ENCODE results near the gene NT5C3B.
"Not testable (repeated sequence)": the region's sequence is repeated elsewhere in the genome, so short reads cannot be mapped to it uniquely, and the experiment has no call there.

The NT5C3B gene

GRCh38 chr17:41864836-41865595 is 29.0 kb upstream of the NT5C3B start, which contains the start of gene KLHL11:
Gene KLHL11 (minus strand): TSS chr17:41865423. CDS start chr17:41865370, 53 bp downstream.
- no peaks in the 10 kb centered on the region for H3K9me3 ChIP-seq
- peaks cover 6% of the 10 kb centered on the region for H3K4me1 ChIP-seq
- peaks cover 29% of the 10 kb centered on the region for H3K36me3 ChIP-seq
- peak within 1 kb of the TSS; percentile 97 for H3K4me3 ChIP-seq (ENCODE audit: low read depth, low read length)
- H3K27me3 ChIP-seq, result no peaks in the 10 kb centered on the region
- TF ChIP-seq, protein P1, sequence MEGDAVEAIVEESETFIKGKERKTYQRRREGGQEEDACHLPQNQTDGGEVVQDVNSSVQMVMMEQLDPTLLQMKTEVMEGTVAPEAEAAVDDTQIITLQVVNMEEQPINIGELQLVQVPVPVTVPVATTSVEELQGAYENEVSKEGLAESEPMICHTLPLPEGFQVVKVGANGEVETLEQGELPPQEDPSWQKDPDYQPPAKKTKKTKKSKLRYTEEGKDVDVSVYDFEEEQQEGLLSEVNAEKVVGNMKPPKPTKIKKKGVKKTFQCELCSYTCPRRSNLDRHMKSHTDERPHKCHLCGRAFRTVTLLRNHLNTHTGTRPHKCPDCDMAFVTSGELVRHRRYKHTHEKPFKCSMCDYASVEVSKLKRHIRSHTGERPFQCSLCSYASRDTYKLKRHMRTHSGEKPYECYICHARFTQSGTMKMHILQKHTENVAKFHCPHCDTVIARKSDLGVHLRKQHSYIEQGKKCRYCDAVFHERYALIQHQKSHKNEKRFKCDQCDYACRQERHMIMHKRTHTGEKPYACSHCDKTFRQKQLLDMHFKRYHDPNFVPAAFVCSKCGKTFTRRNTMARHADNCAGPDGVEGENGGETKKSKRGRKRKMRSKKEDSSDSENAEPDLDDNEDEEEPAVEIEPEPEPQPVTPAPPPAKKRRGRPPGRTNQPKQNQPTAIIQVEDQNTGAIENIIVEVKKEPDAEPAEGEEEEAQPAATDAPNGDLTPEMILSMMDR (IDR thresholded peaks at IDR 0.05; ENCODE audit: low read depth, low read length), result no peak
- peak; percentile 94 for DNase-seq

- DNase-seq, result no peak
- TF ChIP-seq, protein P1 (IDR thresholded peaks at IDR 0.05; ENCODE audit: low read depth, low read length), result no peak
- Histone ChIP-seq H3K36me3 (peaks cover 23% of the 10 kb centered on the region), H3K9me3 (no peaks in the 10 kb centered on the region), H3K4me1 (peaks cover 11% of the 10 kb centered on the region), H3K27me3 (no peaks in the 10 kb centered on the region), H3K4me3 (ENCODE audit: low read depth, low read length) (peak overlapping the region; percentile 97)
These were observed 28.4 kb upstream of the NT5C3B start for GRCh38 chr17:41864498-41864835.

- Histone ChIP-seq H3K9me3 (no peaks in the 10 kb centered on the region), H3K27me3 (no peaks in the 10 kb centered on the region), H3K4me3 (ENCODE audit: low read depth, low read length) (peak overlapping the region; percentile 97), H3K4me1 (peaks cover 11% of the 10 kb centered on the region), H3K36me3 (peaks cover 17% of the 10 kb centered on the region)
- DNase-seq, result no peak
- TF ChIP-seq, protein P1 (IDR thresholded peaks at IDR 0.05; ENCODE audit: low read depth, low read length), result no peak
These were observed 27.2 kb upstream of the NT5C3B start for GRCh38 chr17:41863074-41863848.

DNA sequence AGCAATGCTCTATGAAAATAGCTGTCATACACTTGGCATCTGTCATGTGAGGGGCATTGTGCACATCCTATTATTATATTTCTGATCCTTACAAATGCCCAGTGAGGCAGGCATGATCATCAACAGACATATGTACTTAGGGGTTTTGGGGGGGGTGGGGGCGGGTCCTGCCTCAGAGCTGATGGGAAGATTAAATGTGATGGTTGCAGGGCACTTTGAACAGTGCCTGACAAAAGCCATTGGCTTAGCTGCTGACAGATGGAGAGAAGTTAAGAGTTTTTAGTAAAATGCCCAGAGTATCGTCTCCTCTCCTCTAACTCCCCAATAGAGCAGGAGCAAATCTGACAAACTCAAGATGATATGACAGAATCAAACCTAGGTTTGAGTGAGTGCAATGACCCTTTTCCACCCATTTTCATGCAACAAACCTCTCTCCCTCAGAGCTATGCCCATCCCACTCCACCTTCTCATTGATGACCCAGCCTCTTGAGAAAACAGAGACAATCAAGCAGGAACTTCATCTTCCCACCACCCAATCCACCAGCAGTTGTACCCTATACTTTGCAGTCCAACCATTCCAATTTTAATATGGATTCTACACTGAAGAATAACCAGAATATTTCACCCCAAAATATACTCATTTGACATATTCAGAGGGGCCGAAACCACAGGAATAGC is 24.4 kb upstream of the NT5C3B start:
- TF ChIP-seq, protein P1 (IDR thresholded peaks at IDR 0.05; ENCODE audit: low read depth, low read length), result no peak
- H3K36me3 ChIP-seq, result no peaks in the 10 kb centered on the region
- H3K27me3 ChIP-seq, result no peaks in the 10 kb centered on the region
- no peaks in the 10 kb centered on the region for H3K9me3 ChIP-seq
- DNase-seq, result no peak
- H3K4me1 ChIP-seq, result peaks cover 11% of the 10 kb centered on the region
- H3K4me3 ChIP-seq (ENCODE audit: low read depth, low read length), result no peak overlapping the region

DNA sequence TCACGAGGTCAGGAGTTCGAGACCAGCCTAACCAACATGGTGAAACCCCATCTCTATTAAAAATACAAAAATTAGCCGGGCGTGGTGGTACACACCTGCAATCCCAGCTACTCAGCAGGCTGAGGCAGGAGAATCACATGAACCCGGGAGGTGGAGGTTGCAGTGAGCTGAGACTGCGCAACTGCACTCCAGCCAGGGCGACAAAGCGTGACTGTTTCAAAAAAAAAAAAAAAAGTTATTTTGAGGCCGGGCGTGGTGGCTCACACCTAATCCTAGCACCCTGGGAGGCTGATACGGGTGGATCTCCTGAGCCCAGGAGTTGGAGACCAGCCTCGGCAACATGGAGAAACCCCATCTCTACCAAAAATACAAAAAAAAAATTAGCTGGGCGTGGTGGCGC is 15.3 kb upstream of the NT5C3B start:
- H3K36me3 ChIP-seq, result peaks cover 37% of the 10 kb centered on the region
- not testable (repeated sequence) for H3K9me3 ChIP-seq; DNase-seq; H3K4me3 ChIP-seq (ENCODE audit: low read depth, low read length); H3K27me3 ChIP-seq; H3K4me1 ChIP-seq

GRCh38 chr17:41849251-41849990 is 13.4 kb upstream of the NT5C3B start:
- TF ChIP-seq, protein P1 (IDR thresholded peaks at IDR 0.05; ENCODE audit: low read depth, low read length), result no peak
- no peak overlapping the region for H3K4me3 ChIP-seq (ENCODE audit: low read depth, low read length)
- DNase-seq, result no peak
- H3K36me3 ChIP-seq, result peaks cover 30% of the 10 kb centered on the region
- peaks cover 9% of the 10 kb centered on the region for H3K4me1 ChIP-seq
- no peaks in the 10 kb centered on the region for H3K27me3 ChIP-seq
- H3K9me3 ChIP-seq, result no peaks in the 10 kb centered on the region

Data from BE2C (cell line).